ENCODE data around the gene MAPKAPK2. TPM values are rescaled to one million over a fixed set of nuclear protein-coding genes. Genes with fewer than 3 reads are reported as not detected.

MAPKAPK2 gene
- polyA plus RNA-seq, 1 donor (not counting 4 experiments of a cell fraction or from before 2014, with no cell fraction given): 41.5 TPM

- Histone ChIP-seq H3K4me3 (ENCODE audit: control insufficient read depth in 2 of 3, extremely low read depth in 1 of 3, insufficient read depth in 2 of 3, low read depth in 1 of 3, low read length in 3 of 3) (no peak overlapping the region), H3K79me2 (ENCODE audit: control insufficient read depth, insufficient read depth, low read length) (no peaks in the 10 kb centered on the region), H3K4me2 (ENCODE audit: control insufficient read depth, extremely low read depth, insufficient read depth, low read depth, low read length) (no peak overlapping the region), H3K9ac (ENCODE audit: control insufficient read depth, extremely low read depth, insufficient read depth, low read length) (no peak overlapping the region), H3K36me3 (ENCODE audit: control insufficient read depth in 2 of 2, extremely low read depth in 1 of 2, insufficient read depth in 2 of 2, low read length in 2 of 2) (no peaks in the 10 kb centered on the region), H3K9me1 (ENCODE audit: control insufficient read depth, extremely low read depth, insufficient read depth, low read length) (no peaks in the 10 kb centered on the region), H3K9me3 (ENCODE audit: control insufficient read depth, low read depth, low read length) (no peaks in the 10 kb centered on the region), H3K27ac (ENCODE audit: control insufficient read depth, insufficient read depth, low read length) (no peak overlapping the region), H3K4me1 (ENCODE audit: control insufficient read depth, extremely low read depth, insufficient read depth, low read length) (peaks cover 10% of the 10 kb centered on the region), H2AFZ (ENCODE audit: control insufficient read depth, low read length) (no peak overlapping the region), H3K27me3 (ENCODE audit: control insufficient read depth, extremely low read depth, insufficient read depth, low read length) (peaks cover 7% of the 10 kb centered on the region), H4K20me1 (ENCODE audit: control insufficient read depth, extremely low read depth, insufficient read depth, low read length) (no peaks in the 10 kb centered on the region)
- DNase-seq (ENCODE audit: low read depth, low spot score): no peak
- TF ChIP-seq, protein P1, sequence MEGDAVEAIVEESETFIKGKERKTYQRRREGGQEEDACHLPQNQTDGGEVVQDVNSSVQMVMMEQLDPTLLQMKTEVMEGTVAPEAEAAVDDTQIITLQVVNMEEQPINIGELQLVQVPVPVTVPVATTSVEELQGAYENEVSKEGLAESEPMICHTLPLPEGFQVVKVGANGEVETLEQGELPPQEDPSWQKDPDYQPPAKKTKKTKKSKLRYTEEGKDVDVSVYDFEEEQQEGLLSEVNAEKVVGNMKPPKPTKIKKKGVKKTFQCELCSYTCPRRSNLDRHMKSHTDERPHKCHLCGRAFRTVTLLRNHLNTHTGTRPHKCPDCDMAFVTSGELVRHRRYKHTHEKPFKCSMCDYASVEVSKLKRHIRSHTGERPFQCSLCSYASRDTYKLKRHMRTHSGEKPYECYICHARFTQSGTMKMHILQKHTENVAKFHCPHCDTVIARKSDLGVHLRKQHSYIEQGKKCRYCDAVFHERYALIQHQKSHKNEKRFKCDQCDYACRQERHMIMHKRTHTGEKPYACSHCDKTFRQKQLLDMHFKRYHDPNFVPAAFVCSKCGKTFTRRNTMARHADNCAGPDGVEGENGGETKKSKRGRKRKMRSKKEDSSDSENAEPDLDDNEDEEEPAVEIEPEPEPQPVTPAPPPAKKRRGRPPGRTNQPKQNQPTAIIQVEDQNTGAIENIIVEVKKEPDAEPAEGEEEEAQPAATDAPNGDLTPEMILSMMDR (optimal IDR thresholded peaks at IDR 0.05 in 1 of 3, IDR thresholded peaks at IDR 0.05 in 1 of 3, conservative IDR thresholded peaks at IDR 0.05 in 1 of 3; ENCODE audit: extremely low read depth in 1 of 3, insufficient read depth in 2 of 3, low read length in 3 of 3): no peak
- TF ChIP-seq EZH2 (IDR thresholded peaks at IDR 0.05; ENCODE audit: low read length): no peak
- dilution Hi-C loops (cut with MboI; ENCODE audit: extremely low pct_ligation_motif_present, low sequenced_read_pairs): no loop called here
- FAIRE-seq: no peak
Measured at GRCh38 chr1:206668351-206668750, 16.4 kb upstream of the MAPKAPK2 start.

GRCh38 chr1:206668874-206669410 is 15.8 kb upstream of the MAPKAPK2 start:
- dilution Hi-C loops (cut with MboI; ENCODE audit: extremely low pct_ligation_motif_present, low sequenced_read_pairs): no loop called here
- H3K27ac ChIP-seq (ENCODE audit: control insufficient read depth, insufficient read depth, low read length): no peak overlapping the region
- no peaks in the 10 kb centered on the region for H3K79me2 ChIP-seq (ENCODE audit: control insufficient read depth, insufficient read depth, low read length)
- DNase-seq (ENCODE audit: low read depth, low spot score) (no peak), FAIRE-seq (no peak)
- H3K9me3 ChIP-seq (ENCODE audit: control insufficient read depth, low read depth, low read length): no peaks in the 10 kb centered on the region
- H3K4me3 ChIP-seq (ENCODE audit: control insufficient read depth in 2 of 3, extremely low read depth in 1 of 3, insufficient read depth in 2 of 3, low read depth in 1 of 3, low read length in 3 of 3): no peak overlapping the region
- H3K27me3 ChIP-seq (ENCODE audit: control insufficient read depth, extremely low read depth, insufficient read depth, low read length): peaks cover 2% of the 10 kb centered on the region
- H3K4me2 ChIP-seq (ENCODE audit: control insufficient read depth, extremely low read depth, insufficient read depth, low read depth, low read length): no peak overlapping the region
- no peak overlapping the region for H3K9ac ChIP-seq (ENCODE audit: control insufficient read depth, extremely low read depth, insufficient read depth, low read length)
- H3K9me1 ChIP-seq (ENCODE audit: control insufficient read depth, extremely low read depth, insufficient read depth, low read length): no peaks in the 10 kb centered on the region
- H4K20me1 ChIP-seq (ENCODE audit: control insufficient read depth, extremely low read depth, insufficient read depth, low read length): no peaks in the 10 kb centered on the region
- peaks cover 13% of the 10 kb centered on the region for H3K4me1 ChIP-seq (ENCODE audit: control insufficient read depth, extremely low read depth, insufficient read depth, low read length)
- H3K36me3 ChIP-seq (ENCODE audit: control insufficient read depth in 2 of 2, extremely low read depth in 1 of 2, insufficient read depth in 2 of 2, low read length in 2 of 2): no peaks in the 10 kb centered on the region
- H2AFZ ChIP-seq (ENCODE audit: control insufficient read depth, low read length): no peak overlapping the region
- TF ChIP-seq, protein P1 (optimal IDR thresholded peaks at IDR 0.05 in 1 of 3, IDR thresholded peaks at IDR 0.05 in 1 of 3, conservative IDR thresholded peaks at IDR 0.05 in 1 of 3; ENCODE audit: extremely low read depth in 1 of 3, insufficient read depth in 2 of 3, low read length in 3 of 3): no peak
- no peak for TF ChIP-seq EZH2 (IDR thresholded peaks at IDR 0.05; ENCODE audit: low read length)
